Tibial artery (tissue), 4 donors: ENCODE results near the gene GPC6.

Experiments used
- DNase-seq, 2 donors: peaks; one replicate each; pipeline ENCODE4 v3.0.0-alpha.2; 2019
- H3K27ac ChIP-seq, 2 donors: fragments of 200-600 bp; sonication (generic) in 1 of 2; 1 replicate in 1 of 2; 2 replicates in 1 of 2; pipeline ENCODE4 v1.5.1; 2018 to 2019; ENCODE audit warnings: mild to moderate bottlenecking in 1 of 2
- H3K27me3 ChIP-seq, 2 donors: fragments of 200-600 bp; sonication (generic) in 1 of 2; one replicate each; pipeline versions ENCODE4 v1.5.1 to v1.6.0; 2016 to 2019
- H3K36me3 ChIP-seq, 3 donors: fragments of 200-600 bp; sonication (generic) in 2 of 3; one replicate each; pipeline ENCODE4 v1.5.1; 2016 to 2019; ENCODE audit warnings: mild to moderate bottlenecking in 2 of 3
- H3K4me1 ChIP-seq, 4 donors: fragments of 200-600 bp; sonication (generic) in 2 of 4; 1 replicate in 3 of 4; 2 replicates in 1 of 4; pipeline ENCODE4 v1.5.1; 2016 to 2019
- H3K4me3 ChIP-seq, 2 donors: fragments of 200-600 bp; sonication (generic) in 1 of 2; 1 replicate in 1 of 2; 2 replicates in 1 of 2; pipeline ENCODE4 v1.5.1; 2018 to 2019; ENCODE audit warnings: mild to moderate bottlenecking in 2 of 2
- H3K9me3 ChIP-seq, 3 donors: fragments of 200-600 bp; sonication (generic) in 1 of 3; one replicate each; pipeline ENCODE4 v1.5.1; 2016 to 2019
- intact Hi-C: fragments of 100-400 bp; cut with DNase I; formaldehyde crosslinking; loops from one replicate; pipeline ENCODE4 v1.15.0; 2023; ENCODE audit warnings: low total_unique reads
- TF ChIP-seq, protein P1 (sequence below), 2 experiments: fragments of 200-600 bp in 1 of 2; fragments of 450-650 bp in 1 of 2; IDR thresholded peaks; one replicate each; pipeline ENCODE4 v1.5.1; 2017 to 2019; ENCODE audit warnings: antibody characterized with exemption in 2 of 2, mild to moderate bottlenecking in 1 of 2, moderate library complexity in 1 of 2

The GPC6 gene

DNA sequence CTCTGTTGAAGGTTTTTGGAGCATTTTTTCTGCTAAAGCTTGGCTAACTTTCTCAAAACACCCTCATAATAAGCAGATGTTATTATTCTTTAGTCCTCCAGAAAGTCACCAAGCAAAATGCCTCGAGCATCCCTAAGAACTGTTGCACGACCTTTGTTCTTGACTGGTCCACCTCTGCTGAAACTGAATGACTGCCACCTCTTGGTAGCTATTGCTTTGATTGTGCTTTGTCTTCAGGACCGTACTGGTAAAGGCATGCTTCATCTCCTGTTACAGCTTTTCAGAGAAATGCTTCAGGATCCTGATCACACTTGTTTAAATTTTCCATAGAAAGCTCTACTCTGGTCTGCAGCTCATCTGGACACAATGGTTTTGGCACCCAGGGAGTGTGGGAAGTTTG is 998.1 kb downstream of the GPC6 start:
- Histone ChIP-seq H3K4me3 (no peak overlapping the region), H3K36me3 (no peaks in the 10 kb centered on the region), H3K27ac (no peak overlapping the region), H3K9me3 (no peaks in the 10 kb centered on the region), H3K27me3 (no peaks in the 10 kb centered on the region), H3K4me1 (peaks cover 0 to 9% (median 0%) of the 10 kb centered on the region in 4 donors)
- DNase-seq, result no peak
- intact Hi-C loops, result no loop called here
- TF ChIP-seq, protein P1, sequence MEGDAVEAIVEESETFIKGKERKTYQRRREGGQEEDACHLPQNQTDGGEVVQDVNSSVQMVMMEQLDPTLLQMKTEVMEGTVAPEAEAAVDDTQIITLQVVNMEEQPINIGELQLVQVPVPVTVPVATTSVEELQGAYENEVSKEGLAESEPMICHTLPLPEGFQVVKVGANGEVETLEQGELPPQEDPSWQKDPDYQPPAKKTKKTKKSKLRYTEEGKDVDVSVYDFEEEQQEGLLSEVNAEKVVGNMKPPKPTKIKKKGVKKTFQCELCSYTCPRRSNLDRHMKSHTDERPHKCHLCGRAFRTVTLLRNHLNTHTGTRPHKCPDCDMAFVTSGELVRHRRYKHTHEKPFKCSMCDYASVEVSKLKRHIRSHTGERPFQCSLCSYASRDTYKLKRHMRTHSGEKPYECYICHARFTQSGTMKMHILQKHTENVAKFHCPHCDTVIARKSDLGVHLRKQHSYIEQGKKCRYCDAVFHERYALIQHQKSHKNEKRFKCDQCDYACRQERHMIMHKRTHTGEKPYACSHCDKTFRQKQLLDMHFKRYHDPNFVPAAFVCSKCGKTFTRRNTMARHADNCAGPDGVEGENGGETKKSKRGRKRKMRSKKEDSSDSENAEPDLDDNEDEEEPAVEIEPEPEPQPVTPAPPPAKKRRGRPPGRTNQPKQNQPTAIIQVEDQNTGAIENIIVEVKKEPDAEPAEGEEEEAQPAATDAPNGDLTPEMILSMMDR (IDR thresholded peaks at IDR 0.05), result no peak

DNA sequence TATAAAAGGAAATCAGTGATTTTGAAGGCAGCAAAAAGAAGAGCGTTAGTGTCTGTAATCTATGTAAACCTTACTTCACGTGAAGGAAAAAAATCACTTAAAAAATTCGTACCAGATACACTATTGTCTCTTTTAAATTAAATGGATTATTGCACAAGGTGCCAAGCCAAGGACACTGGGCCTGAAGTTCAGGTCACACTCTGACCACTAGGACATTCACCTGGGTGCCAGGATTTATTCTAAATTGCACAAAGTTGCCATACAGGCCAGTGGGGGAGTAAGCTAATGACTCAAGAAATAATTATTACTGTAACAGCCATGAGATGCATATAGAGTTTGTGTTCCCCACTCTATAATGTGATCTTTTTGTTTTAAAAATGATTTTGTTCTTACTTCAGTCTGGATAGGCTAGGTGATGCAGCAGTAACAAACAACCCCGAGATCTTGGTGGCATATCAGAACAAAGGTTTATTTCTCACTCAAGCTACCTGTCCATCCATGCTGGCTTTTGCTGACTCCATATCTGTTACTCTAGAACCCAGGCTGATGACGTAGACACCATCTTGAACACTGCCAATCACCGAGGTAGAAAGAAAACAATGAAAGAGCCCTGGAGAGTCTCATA is 1000.8 kb downstream of the GPC6 start:
- H3K4me1 ChIP-seq, result peaks cover 0 to 15% (median 1%) of the 10 kb centered on the region in 4 donors
- no peak overlapping the region for H3K27ac ChIP-seq
- no peaks in the 10 kb centered on the region for H3K9me3 ChIP-seq
- no peaks in the 10 kb centered on the region for H3K27me3 ChIP-seq
- no peak for DNase-seq
- intact Hi-C loops, result no loop called here
- H3K4me3 ChIP-seq, result no peak overlapping the region
- no peaks in the 10 kb centered on the region for H3K36me3 ChIP-seq
- TF ChIP-seq, protein P1 (IDR thresholded peaks at IDR 0.05), result no peak

DNA sequence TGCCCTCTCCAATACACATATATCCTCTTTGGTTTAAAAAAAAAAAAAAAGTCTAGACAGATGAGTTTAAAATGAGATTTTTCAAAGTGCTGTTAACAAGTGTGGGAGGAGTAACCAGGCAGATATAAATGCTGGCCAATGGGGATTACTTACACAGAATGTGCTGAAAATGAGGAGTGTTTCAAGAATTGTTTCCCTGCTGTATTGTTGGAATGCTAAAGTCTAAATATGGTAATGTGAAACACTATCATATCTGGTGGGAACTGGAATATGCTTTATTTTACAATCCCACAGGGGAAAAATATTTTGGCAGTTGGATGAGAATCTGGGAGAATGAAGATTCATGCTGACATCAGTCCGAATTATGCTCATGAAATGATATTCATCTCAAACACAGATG is 1002.2 kb downstream of the GPC6 start:
- peaks cover 0 to 29% (median 1%) of the 10 kb centered on the region in 4 donors for H3K4me1 ChIP-seq
- TF ChIP-seq, protein P1 (IDR thresholded peaks at IDR 0.05), result no peak
- no peak overlapping the region for H3K27ac ChIP-seq
- no peak overlapping the region for H3K4me3 ChIP-seq
- intact Hi-C loops, result no loop called here
- H3K36me3 ChIP-seq, result no peaks in the 10 kb centered on the region
- H3K27me3 ChIP-seq, result no peaks in the 10 kb centered on the region
- no peaks in the 10 kb centered on the region for H3K9me3 ChIP-seq
- no peak for DNase-seq

DNA sequence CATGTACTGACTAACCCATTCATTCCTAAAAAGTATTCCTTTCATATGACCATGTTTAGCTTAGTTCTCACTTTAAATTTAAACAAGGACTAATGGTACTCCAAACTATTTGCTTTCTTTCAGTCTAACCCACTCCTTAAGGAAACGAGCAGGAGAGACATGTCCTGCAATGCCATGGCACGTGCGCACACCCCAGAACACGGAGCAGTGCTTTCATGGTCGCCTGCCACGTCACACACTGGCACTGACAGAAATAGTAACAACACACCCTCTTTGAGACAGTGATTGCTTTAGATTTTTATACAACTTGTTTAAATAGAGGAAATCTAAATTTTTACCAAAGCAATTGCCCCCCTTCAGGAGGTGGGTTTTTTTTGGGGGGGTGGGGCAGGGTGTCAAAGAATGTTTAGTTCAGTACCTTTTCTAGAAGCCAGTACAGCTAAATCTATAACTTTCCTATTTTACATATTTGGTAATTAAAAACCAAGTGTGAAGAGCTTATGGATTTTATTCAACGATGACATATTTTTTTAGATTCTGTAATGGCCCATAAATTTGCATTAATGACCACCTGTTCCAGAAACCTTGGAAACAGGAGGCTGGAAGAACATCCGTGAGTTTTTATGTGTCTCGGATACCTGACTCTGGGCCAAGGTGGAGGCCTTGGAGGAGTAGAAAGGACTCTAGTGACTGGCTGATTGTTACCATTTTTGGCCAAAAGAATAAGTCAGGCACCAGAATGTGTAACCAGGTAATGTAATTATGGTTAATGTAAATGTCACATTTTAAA is 1005.7 kb downstream of the GPC6 start:
- Histone ChIP-seq H3K27me3 (no peaks in the 10 kb centered on the region), H3K4me3 (no peak overlapping the region), H3K9me3 (no peaks in the 10 kb centered on the region), H3K36me3 (no peaks in the 10 kb centered on the region), H3K27ac (no peak overlapping the region), H3K4me1 (peaks cover 0 to 36% (median 1%) of the 10 kb centered on the region in 4 donors)
- DNase-seq, result no peak
- TF ChIP-seq, protein P1 (IDR thresholded peaks at IDR 0.05), result no peak
- intact Hi-C loops, result no loop called here

DNA sequence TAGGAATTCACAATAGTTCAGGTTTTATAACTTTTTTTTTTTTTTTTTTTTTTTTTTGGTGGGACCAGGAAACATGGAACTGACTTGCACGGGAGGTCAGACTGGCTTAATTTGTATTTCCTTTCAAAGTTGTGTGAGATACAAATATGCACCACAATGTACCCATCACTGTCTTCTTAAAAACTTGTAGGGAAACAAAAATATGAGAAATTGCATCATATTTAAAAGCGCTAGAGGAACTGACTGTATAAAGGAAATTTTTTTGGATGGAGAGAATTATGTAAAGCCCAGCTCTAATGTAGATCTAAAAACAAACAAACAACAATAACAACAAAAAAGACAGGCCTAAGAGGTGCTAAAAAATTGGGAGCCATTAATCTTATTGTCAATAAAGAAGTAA is 1006.3 kb downstream of the GPC6 start:
- Histone ChIP-seq H3K4me3 (peak overlapping the region; percentile 20), H3K27ac (no peak overlapping the region), H3K4me1 (peaks cover 0 to 35% (median 1%) of the 10 kb centered on the region in 4 donors), H3K9me3 (no peaks in the 10 kb centered on the region), H3K36me3 (no peaks in the 10 kb centered on the region), H3K27me3 (no peaks in the 10 kb centered on the region)
- intact Hi-C loops, result no loop called here
- DNase-seq, result no peak
- TF ChIP-seq, protein P1 (IDR thresholded peaks at IDR 0.05), result no peak
